Liver (tissue), 3 donors: Measurements from ENCODE around the gene PFN3.

ENCODE experiments used
- ATF3 ChIP-seq: IDR thresholded peaks from 2 replicates; pipeline ENCODE4 v1.6.1; 2016; ENCODE audit warnings: antibody characterized with exemption
- RAD21 ChIP-seq, 2 donors: IDR thresholded peaks; 2 replicates each; pipeline ENCODE4 v1.6.1; 2016; ENCODE audit warnings: antibody characterized with exemption in 2 of 2, mild to moderate bottlenecking in 2 of 2
- TF ChIP-seq, protein P1 (sequence below): fragments of 150-350 bp; IDR thresholded peaks from 2 replicates; pipeline ENCODE4 v1.5.1; 2017; ENCODE audit warnings: improper control_type of control experiment, low read depth, low read length; ENCODE audit not compliant: missing input control
- donor health status: healthy.
- donor health status: healthy.

DNA sequence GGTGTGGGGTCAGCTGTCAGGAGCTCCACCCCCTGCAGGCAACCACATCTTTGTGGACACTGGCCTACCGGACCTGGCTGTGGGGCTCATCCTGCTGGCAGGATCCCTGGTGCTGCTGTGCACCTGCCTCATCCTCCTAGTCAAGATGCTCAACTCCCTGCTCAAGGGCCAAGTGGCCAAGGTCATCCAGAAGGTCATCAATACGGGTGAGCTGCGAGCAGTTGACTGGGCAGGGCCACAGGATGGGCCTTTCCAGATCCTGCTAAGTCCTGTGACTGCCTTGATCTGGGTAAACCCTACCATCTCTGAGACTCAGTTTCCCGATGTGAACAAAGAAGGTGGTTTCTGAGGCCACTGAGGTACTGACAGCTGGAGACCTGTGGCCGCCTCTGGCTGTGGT, 6.5 kb downstream of the PFN3 start:
- no peak for TF ChIP-seq RAD21 (IDR thresholded peaks at IDR 0.05)
- TF ChIP-seq, protein P1, sequence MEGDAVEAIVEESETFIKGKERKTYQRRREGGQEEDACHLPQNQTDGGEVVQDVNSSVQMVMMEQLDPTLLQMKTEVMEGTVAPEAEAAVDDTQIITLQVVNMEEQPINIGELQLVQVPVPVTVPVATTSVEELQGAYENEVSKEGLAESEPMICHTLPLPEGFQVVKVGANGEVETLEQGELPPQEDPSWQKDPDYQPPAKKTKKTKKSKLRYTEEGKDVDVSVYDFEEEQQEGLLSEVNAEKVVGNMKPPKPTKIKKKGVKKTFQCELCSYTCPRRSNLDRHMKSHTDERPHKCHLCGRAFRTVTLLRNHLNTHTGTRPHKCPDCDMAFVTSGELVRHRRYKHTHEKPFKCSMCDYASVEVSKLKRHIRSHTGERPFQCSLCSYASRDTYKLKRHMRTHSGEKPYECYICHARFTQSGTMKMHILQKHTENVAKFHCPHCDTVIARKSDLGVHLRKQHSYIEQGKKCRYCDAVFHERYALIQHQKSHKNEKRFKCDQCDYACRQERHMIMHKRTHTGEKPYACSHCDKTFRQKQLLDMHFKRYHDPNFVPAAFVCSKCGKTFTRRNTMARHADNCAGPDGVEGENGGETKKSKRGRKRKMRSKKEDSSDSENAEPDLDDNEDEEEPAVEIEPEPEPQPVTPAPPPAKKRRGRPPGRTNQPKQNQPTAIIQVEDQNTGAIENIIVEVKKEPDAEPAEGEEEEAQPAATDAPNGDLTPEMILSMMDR = no peak
- TF ChIP-seq ATF3 = no peak
